GOT3 (cell line): Measurements from ENCODE around the gene GPX4.

Source experiments
- DNase-seq: peaks from one replicate; lab custom pipeline; 2025; ENCODE audit warnings: mixed read lengths; lab: John Stamatoyannopoulos, UW

Gene GPX4

GRCh38 chr19:1103708-1104310 lies at the start of gene GPX4:
TSS of gene GPX4 (plus strand) at chr19:1103994. CDS start at chr19:1104044, 50 bp downstream.
- peak; percentile 94 for DNase-seq

GRCh38 chr19:1054102-1055027 lies 49.4 kb upstream of the GPX4 start:
- DNase-seq, result no peak

- DNase-seq, result no peak
Measured at GRCh38 chr19:1055028-1055425, 48.8 kb upstream of the GPX4 start.

- no peak for DNase-seq
Measured at GRCh38 chr19:1055886-1056620, 47.7 kb upstream of the GPX4 start.

- DNase-seq, result no peak
Measured at GRCh38 chr19:1057176-1057855, 46.5 kb upstream of the GPX4 start.

GRCh38 chr19:1058112-1058511 lies 45.7 kb upstream of the GPX4 start:
- DNase-seq, result no peak

GRCh38 chr19:1060689-1061088 lies 43.1 kb upstream of the GPX4 start:
- no peak for DNase-seq

- no peak for DNase-seq
Measured at GRCh38 chr19:1061987-1062386, 41.8 kb upstream of the GPX4 start.

GRCh38 chr19:1062387-1063029 lies 41.3 kb upstream of the GPX4 start:
- DNase-seq, result no peak

GRCh38 chr19:1063030-1063908 lies 40.5 kb upstream of the GPX4 start:
- no peak for DNase-seq

- DNase-seq, result no peak
Measured at GRCh38 chr19:1063909-1064660, 39.7 kb upstream of the GPX4 start.

GRCh38 chr19:1064661-1065605 lies 38.9 kb upstream of the GPX4 start:
- no peak for DNase-seq

- no peak for DNase-seq
Measured at GRCh38 chr19:1065606-1066109, 38.1 kb upstream of the GPX4 start.

GRCh38 chr19:1066251-1066747 lies 37.5 kb upstream of the GPX4 start:
- no peak for DNase-seq

GRCh38 chr19:1066748-1067340 lies 37.0 kb upstream of the GPX4 start, which contains the start of gene ARHGAP45:
TSS of gene ARHGAP45 (plus strand) at chr19:1067167. CDS start at chr19:1067406, 239 bp downstream.
- DNase-seq, result no peak

- no peak for DNase-seq
Measured at GRCh38 chr19:1067341-1067957, 36.3 kb upstream of the GPX4 start.
